ENCODE data around the gene PPP1R9A.

DNA sequence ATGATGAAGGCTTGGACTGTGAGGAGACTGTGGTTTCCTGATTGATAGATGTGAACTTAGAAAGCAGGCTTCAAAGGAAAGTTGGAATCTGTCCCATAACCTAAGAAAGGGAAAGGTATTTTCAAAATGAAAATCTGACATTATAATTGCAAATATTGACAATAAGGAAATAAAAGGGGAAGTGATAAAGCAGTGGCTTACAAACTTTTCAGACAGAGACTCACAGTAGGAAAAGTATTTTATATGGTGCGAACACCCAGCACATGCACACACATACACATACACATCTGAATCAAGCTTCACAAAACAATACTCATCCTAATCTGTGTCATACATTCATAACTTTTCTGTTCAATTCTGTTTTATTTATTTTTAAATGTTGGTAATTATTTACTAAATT lies 412.2 kb downstream of the PPP1R9A start:
- TF ChIP-seq, protein P1, sequence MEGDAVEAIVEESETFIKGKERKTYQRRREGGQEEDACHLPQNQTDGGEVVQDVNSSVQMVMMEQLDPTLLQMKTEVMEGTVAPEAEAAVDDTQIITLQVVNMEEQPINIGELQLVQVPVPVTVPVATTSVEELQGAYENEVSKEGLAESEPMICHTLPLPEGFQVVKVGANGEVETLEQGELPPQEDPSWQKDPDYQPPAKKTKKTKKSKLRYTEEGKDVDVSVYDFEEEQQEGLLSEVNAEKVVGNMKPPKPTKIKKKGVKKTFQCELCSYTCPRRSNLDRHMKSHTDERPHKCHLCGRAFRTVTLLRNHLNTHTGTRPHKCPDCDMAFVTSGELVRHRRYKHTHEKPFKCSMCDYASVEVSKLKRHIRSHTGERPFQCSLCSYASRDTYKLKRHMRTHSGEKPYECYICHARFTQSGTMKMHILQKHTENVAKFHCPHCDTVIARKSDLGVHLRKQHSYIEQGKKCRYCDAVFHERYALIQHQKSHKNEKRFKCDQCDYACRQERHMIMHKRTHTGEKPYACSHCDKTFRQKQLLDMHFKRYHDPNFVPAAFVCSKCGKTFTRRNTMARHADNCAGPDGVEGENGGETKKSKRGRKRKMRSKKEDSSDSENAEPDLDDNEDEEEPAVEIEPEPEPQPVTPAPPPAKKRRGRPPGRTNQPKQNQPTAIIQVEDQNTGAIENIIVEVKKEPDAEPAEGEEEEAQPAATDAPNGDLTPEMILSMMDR (IDR thresholded peaks at IDR 0.05), result no peak
- TF ChIP-seq POLR2A (IDR thresholded peaks at IDR 0.05), result no peak
- TF ChIP-seq POLR2AphosphoS5 (IDR thresholded peaks at IDR 0.05), result no peak

Data from prostate gland (tissue), 2 donors.